Thoracic aorta (tissue), 2 donors: ENCODE measurements around the gene ROBO1. TPM values are rescaled to one million over a fixed set of nuclear protein-coding genes. Genes with fewer than 3 reads are reported as not detected.

Experiments
- ATAC-seq: fragments of 150-250 bp; one replicate; pipeline ENCODE4 v1.8.0; 2017; ENCODE audit warnings: low read depth; ENCODE audit not compliant: insufficient number of reproducible peaks, low FRiP score
- DNase-seq: peaks from one replicate; pipeline ENCODE4 v3.0.0-alpha.2; 2020; ENCODE audit warnings: low spot score
- H3K27ac ChIP-seq, 2 donors: fragments of 200-600 bp; sonication (generic); 1 replicate in 1 of 2; 2 replicates in 1 of 2; pipeline ENCODE4 v1.5.1; 2016; ENCODE audit warnings: mild to moderate bottlenecking in 2 of 2, moderate library complexity in 2 of 2
- H3K27me3 ChIP-seq: fragments of 200-600 bp; sonication (generic); replicated peaks from 2 replicates; pipeline ENCODE4 v1.6.0; 2016; ENCODE audit warnings: mild to moderate bottlenecking; ENCODE audit not compliant: insufficient read depth
- H3K36me3 ChIP-seq: fragments of 200-600 bp; sonication (generic); one replicate; pipeline ENCODE4 v1.5.1; 2016
- H3K4me1 ChIP-seq, 2 donors: fragments of 200-600 bp; sonication (generic); 1 replicate in 1 of 2; 2 replicates in 1 of 2; pipeline versions ENCODE4 v1.5.1 to v1.6.0; 2016; ENCODE audit warnings: low read depth in 2 of 2, mild to moderate bottlenecking in 1 of 2; ENCODE audit not compliant: control insufficient read depth in 1 of 2
- H3K4me3 ChIP-seq: fragments of 200-600 bp; sonication (generic); 2 replicates; pipeline ENCODE4 v1.5.1; 2016; ENCODE audit warnings: mild to moderate bottlenecking
- H3K9me3 ChIP-seq: fragments of 200-600 bp; sonication (generic); 2 replicates; pipeline ENCODE4 v1.5.1; 2016
- total RNA-seq, 2 donors: library from RNA; depleted of rRNA; stranded (reverse); fragments of >200 nt; gene quantifications; one replicate each; pipeline versions ENCODE4 v1.1.0 to v1.2.3, GENCODE V29; 2016
- TF ChIP-seq, protein P1 (sequence below): fragments of 200-600 bp; sonication (generic); IDR thresholded peaks from one replicate; pipeline ENCODE4 v1.5.1; 2019; ENCODE audit warnings: antibody characterized with exemption

ROBO1 gene
- total RNA-seq, 2 donors from 2014 or later = 13.3 to 24.4 TPM

GRCh38 chr3:78978037-78978436 is 789.8 kb downstream of the ROBO1 start:
- H3K9me3 ChIP-seq = no peaks in the 10 kb centered on the region
- no peak for ATAC-seq
- no peak for DNase-seq

DNA sequence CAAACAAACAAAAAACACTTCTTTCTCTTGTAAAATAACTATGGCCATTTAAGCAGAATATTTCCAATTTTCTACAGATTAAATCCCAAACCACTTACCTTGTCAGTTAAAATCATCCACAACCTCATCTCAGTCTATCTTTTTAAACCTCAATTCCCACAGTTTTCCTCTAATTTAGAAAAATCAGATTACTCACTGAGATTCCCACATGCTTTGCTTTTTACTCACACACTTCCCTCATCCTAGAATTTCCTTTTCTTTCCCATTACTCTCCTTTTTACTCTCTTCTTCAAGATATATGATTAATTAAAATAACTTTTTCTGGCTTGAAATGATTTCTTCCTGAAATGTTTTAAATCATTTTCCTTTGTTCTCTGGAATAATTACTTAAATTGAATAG is 790.7 kb downstream of the ROBO1 start:
- Histone ChIP-seq H3K4me1 (peaks cover 0 to 11% of the 10 kb centered on the region in 2 donors), H3K27ac (no peak overlapping the region), H3K36me3 (no peaks in the 10 kb centered on the region), H3K27me3 (no peaks in the 10 kb centered on the region), H3K4me3 (no peak overlapping the region), H3K9me3 (no peaks in the 10 kb centered on the region)
- TF ChIP-seq, protein P1, sequence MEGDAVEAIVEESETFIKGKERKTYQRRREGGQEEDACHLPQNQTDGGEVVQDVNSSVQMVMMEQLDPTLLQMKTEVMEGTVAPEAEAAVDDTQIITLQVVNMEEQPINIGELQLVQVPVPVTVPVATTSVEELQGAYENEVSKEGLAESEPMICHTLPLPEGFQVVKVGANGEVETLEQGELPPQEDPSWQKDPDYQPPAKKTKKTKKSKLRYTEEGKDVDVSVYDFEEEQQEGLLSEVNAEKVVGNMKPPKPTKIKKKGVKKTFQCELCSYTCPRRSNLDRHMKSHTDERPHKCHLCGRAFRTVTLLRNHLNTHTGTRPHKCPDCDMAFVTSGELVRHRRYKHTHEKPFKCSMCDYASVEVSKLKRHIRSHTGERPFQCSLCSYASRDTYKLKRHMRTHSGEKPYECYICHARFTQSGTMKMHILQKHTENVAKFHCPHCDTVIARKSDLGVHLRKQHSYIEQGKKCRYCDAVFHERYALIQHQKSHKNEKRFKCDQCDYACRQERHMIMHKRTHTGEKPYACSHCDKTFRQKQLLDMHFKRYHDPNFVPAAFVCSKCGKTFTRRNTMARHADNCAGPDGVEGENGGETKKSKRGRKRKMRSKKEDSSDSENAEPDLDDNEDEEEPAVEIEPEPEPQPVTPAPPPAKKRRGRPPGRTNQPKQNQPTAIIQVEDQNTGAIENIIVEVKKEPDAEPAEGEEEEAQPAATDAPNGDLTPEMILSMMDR = no peak
- no peak for DNase-seq
- ATAC-seq = no peak

More at GRCh38 chr3:78978037-78978436, 789.8 kb downstream of the ROBO1 start:
- TF ChIP-seq, protein P1 = peak; percentile 24
- H3K27ac ChIP-seq = no peak overlapping the region
- no peaks in the 10 kb centered on the region for H3K27me3 ChIP-seq
- H3K4me1 ChIP-seq = peaks cover 0 to 6% of the 10 kb centered on the region in 2 donors
- H3K36me3 ChIP-seq = no peaks in the 10 kb centered on the region
- H3K4me3 ChIP-seq = no peak overlapping the region

DNA sequence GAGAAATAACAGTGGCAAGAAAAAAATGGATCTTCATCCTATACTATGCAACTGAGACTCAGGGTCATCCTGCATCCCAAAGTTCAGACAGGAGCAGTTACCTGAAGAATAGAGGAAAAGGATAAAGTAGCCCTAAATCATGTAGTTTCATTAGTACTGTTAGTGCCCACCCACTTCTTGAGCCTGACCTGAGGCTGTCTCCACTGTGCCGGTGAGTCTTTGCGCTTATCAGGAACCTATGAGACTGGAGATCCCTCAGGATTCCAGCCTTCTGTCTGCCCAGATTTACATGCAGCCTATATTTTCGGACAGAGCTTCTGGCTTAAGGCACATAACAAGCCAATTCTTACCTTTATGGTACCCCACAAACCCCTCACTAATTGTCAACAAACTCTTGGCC is 791.6 kb downstream of the ROBO1 start:
- ATAC-seq (no peak), DNase-seq (no peak)
- TF ChIP-seq, protein P1 = no peak
- no peaks in the 10 kb centered on the region for H3K36me3 ChIP-seq
- H3K27me3 ChIP-seq = no peaks in the 10 kb centered on the region
- H3K4me1 ChIP-seq = peaks cover 0 to 11% of the 10 kb centered on the region in 2 donors
- H3K4me3 ChIP-seq = no peak overlapping the region
- no peak overlapping the region for H3K27ac ChIP-seq
- H3K9me3 ChIP-seq = no peaks in the 10 kb centered on the region

DNA sequence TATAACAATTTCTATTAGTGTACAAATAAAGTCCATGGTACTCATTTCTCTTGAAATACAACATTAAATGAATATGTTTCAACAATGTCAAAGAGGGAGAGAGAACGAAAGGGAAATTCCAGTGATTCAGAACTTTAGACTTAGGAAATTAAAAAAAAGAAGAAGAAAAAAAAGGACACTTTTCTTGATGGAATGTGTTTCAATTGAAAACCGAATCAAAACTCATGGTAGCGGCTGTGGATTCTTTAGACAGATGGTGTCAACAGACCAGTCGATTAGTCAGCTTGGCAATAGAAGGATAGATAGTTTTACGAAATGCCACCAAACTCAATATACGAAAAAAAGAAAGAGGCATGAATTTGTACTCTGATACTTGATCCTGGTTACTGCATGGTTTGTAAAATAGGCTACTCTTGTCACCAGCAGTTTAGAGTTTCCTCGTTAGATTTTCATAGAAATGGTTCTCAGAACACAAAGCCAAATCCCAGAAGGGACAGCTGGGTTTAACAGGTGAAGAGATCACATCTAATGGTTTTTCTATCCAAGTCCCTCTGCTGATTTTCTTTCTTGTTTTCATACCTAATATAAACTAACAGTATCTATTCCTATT is 793.5 kb downstream of the ROBO1 start:
- Histone ChIP-seq H3K27me3 (no peaks in the 10 kb centered on the region), H3K27ac (no peak overlapping the region), H3K4me3 (peak overlapping the region; percentile 24), H3K4me1 (peaks cover 0 to 11% of the 10 kb centered on the region in 2 donors), H3K36me3 (no peaks in the 10 kb centered on the region), H3K9me3 (no peaks in the 10 kb centered on the region)
- DNase-seq = no peak
- TF ChIP-seq, protein P1 = no peak
- no peak for ATAC-seq

GRCh38 chr3:78972617-78973301 is 795.0 kb downstream of the ROBO1 start:
- Histone ChIP-seq H3K4me3 (no peak overlapping the region), H3K4me1 (peaks cover 0 to 11% of the 10 kb centered on the region in 2 donors), H3K36me3 (no peaks in the 10 kb centered on the region), H3K27ac (no peak overlapping the region), H3K9me3 (no peaks in the 10 kb centered on the region), H3K27me3 (no peaks in the 10 kb centered on the region)
- TF ChIP-seq, protein P1 = no peak
- DNase-seq (no peak), ATAC-seq (no peak)
